GM23248 (cell line): ENCODE results near the gene CACNB4. TPM values are rescaled to one million over a fixed set of nuclear protein-coding genes. Genes with fewer than 3 reads are reported as not detected.

ENCODE experiments used
- DNase-seq: peaks from one replicate; pipeline ENCODE4 v3.0.0-alpha.2; 2015
- H2AFZ ChIP-seq: fragments of 200-600 bp; sonication (generic); 2 replicates; pipeline ENCODE4 v1.6.1; 2016; ENCODE audit warnings: antibody characterized with exemption
- H3F3A ChIP-seq: fragments of 200-600 bp; sonication (generic); 2 replicates; pipeline ENCODE4 v1.6.1; 2016; ENCODE audit warnings: mild to moderate bottlenecking, antibody characterized with exemption, mixed run types; ENCODE audit not compliant: insufficient read depth
- H3K27ac ChIP-seq: fragments of 200-600 bp; sonication (generic); 2 replicates; pipeline ENCODE4 v1.5.1; 2016; ENCODE audit warnings: mild to moderate bottlenecking
- H3K27me3 ChIP-seq: fragments of 200-600 bp; sonication (generic); replicated peaks from 2 replicates; pipeline ENCODE4 v1.6.1; 2016; ENCODE audit warnings: mild to moderate bottlenecking; ENCODE audit not compliant: insufficient read depth
- H3K36me3 ChIP-seq: fragments of 200-600 bp; sonication (generic); 2 replicates; pipeline ENCODE4 v1.6.1; 2016; ENCODE audit warnings: low read depth, mild to moderate bottlenecking
- H3K4me1 ChIP-seq: fragments of 200-600 bp; sonication (generic); 2 replicates; pipeline ENCODE4 v1.6.1; 2016; ENCODE audit warnings: mild to moderate bottlenecking; ENCODE audit not compliant: insufficient read depth
- H3K4me2 ChIP-seq: fragments of 200-600 bp; sonication (generic); one replicate; pipeline ENCODE4 v1.6.1; 2016; ENCODE audit warnings: mild to moderate bottlenecking; ENCODE audit not compliant: unreplicated experiment
- H3K4me3 ChIP-seq: fragments of 200-600 bp; sonication (generic); 2 replicates; pipeline ENCODE4 v1.5.1; 2016; ENCODE audit warnings: mild to moderate bottlenecking
- H3K79me2 ChIP-seq: fragments of 200-600 bp; sonication (generic); 2 replicates; pipeline ENCODE4 v1.6.1; 2016; ENCODE audit warnings: mild to moderate bottlenecking; ENCODE audit not compliant: insufficient read depth
- H3K9ac ChIP-seq: fragments of 200-600 bp; sonication (generic); 2 replicates; pipeline ENCODE4 v1.6.1; 2016; ENCODE audit warnings: mild to moderate bottlenecking
- H3K9me2 ChIP-seq: fragments of 200-600 bp; sonication (generic); 2 replicates; pipeline ENCODE4 v1.6.1; 2016; ENCODE audit warnings: mixed run types, mild to moderate bottlenecking, moderate library complexity; ENCODE audit not compliant: insufficient read depth
- H3K9me3 ChIP-seq: fragments of 200-600 bp; sonication (generic); one replicate; pipeline ENCODE4 v1.6.1; 2017; ENCODE audit warnings: low read depth
- H4K20me1 ChIP-seq: fragments of 200-600 bp; sonication (generic); 2 replicates; pipeline ENCODE4 v1.6.0; 2016; ENCODE audit not compliant: insufficient read depth
- EZH2 ChIP-seq: fragments of 200-600 bp; sonication (generic); IDR thresholded peaks from 2 replicates; pipeline ENCODE4 v1.6.1; 2018; ENCODE audit warnings: antibody characterized with exemption, mild to moderate bottlenecking; ENCODE audit not compliant: insufficient read depth, poor library complexity, severe bottlenecking
- EZH2phosphoT487 ChIP-seq: fragments of 200-600 bp; sonication (generic); IDR thresholded peaks from 2 replicates; pipeline ENCODE4 v1.6.1; 2018; ENCODE audit warnings: antibody characterized with exemption, moderate library complexity, mild to moderate bottlenecking, low read depth; ENCODE audit not compliant: insufficient read depth
- WGBS, 2 experiments: methylation state at CpG; one replicate each; pipeline ENCODE4 v1.1.6; 2015 to 2017; ENCODE audit warnings: low lambda C conversion rate in 2 of 2, low coverage in 1 of 2; ENCODE audit errors: missing lambda C conversion rate in 2 of 2; 5-methylcytosine and 5-hydroxymethylcytosine counted together
- in situ Hi-C: fragments of 300-500 bp; cut with MboI; formaldehyde crosslinking; loops from 2 replicates; pipeline ENCODE4 v1.15.0; 2020
- polyA plus RNA-seq: library from polyadenylated mRNA; unstranded; fragments of >200 nt; fragmentation: Nextera tagmentation; extraction: Ambion mirVana; gene quantifications from 2 replicates; pipeline ENCODE4 v1.2.1, GENCODE V29; 2016
- total RNA-seq: library from RNA; depleted of rRNA; stranded (reverse); fragments of >200 nt; shearing (Covaris generic); gene quantifications from 2 replicates; pipeline ENCODE4 v1.2.3, GENCODE V29; 2014

CACNB4 gene
- total and polyA plus RNA-seq, 2 experiments from 2014 or later, result 0.05 to 0.11 TPM

DNA sequence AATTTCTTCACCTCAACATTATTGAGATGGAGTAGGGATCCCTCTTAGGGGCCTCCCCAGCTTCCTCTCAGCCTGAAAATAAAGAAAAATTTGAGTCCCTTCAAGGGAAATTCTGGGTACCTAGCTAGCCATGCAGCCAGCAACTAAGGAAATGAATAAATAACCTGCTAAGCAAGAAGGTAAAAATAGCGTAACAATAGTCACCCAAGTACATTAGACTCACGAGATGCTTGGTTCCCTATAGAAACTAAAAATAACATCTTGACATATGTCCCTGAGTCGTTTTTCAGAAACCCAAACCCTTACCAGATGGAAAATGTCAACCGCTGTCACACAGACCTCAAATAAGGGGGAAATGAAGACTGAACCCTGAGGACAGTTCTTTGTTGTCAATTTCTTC lies 51.9 kb downstream of the CACNB4 start:
- Histone ChIP-seq H3K79me2 (no peaks in the 10 kb centered on the region), H3K9me3 (no peaks in the 10 kb centered on the region), H3K27ac (no peak overlapping the region), H3K4me2 (no peak overlapping the region), H3K4me1 (no peaks in the 10 kb centered on the region), H3K9me2 (no peaks in the 10 kb centered on the region), H3K9ac (no peak overlapping the region), H3K4me3 (no peak overlapping the region), H3F3A (no peaks in the 10 kb centered on the region), H4K20me1 (no peaks in the 10 kb centered on the region), H3K27me3 (peaks cover 81% of the 10 kb centered on the region), H3K36me3 (no peaks in the 10 kb centered on the region), H2AFZ (no peak overlapping the region)
- in situ Hi-C loops, result loop anchor here (10.0 to 25.0 kb wide), 2 partner anchors 118 to 590 kb away; no protein-coding TSS in a partner anchor
- no peak for DNase-seq
- WGBS, 2 experiments, result 66 to 72% methylated on average over 4 of the region's 4 CpGs
- no peak for TF ChIP-seq EZH2phosphoT487

DNA sequence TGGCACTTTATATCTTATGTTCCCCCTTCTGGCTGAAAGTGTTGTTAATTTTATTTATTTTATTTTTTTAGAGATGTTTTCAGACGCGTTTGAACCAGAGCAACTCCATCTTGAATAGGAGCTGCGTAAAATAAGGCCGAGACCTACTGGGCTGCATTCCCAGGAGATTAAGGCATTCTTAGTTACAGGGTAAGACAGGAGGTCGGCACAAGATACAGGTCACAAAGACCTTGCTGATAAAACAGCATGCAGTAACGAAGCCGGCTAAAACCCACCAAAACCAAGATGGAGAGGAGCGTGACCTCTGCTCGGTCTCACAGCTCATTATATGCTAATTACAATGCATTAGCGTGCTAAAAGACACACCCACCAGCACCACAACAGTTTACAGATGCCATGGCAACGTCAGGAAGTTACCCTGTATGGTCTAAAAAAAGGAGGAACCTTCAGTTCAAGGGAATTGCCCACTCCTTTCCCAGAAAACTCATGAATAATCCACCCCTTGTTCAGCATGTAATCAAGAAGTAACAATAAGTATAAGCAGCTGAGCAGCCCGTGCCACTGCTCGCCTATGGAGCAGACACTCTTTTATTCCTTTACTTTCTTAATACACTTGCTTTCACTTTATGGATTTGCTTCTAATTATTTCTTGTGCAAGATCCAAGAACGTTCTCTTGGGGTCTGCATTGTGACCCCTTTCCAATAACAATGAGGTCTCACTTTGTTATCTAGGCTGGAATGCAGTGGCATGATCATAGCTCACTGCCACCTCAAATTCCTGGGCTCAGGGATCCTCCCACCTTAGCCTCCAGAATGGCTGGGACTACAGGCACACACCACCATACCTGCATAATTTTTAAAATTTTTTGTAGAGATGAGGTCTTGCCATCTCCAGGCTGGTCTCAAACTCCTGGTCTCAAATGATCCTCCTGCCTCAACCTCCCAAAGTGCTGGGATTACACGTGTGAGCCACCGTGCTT lies 55.9 kb downstream of the CACNB4 start:
- no peaks in the 10 kb centered on the region for H3K4me1 ChIP-seq
- H3F3A ChIP-seq, result no peaks in the 10 kb centered on the region
- in situ Hi-C loops, result loop anchor here (10.0 to 25.0 kb wide), 2 partner anchors 122 to 594 kb away; no protein-coding TSS in a partner anchor
- WGBS, 2 experiments, result 49% methylated on average over 16 of the region's 16 CpGs
- H4K20me1 ChIP-seq, result no peaks in the 10 kb centered on the region
- DNase-seq, result no peak
- H3K4me2 ChIP-seq, result no peak overlapping the region
- no peaks in the 10 kb centered on the region for H3K36me3 ChIP-seq
- TF ChIP-seq EZH2phosphoT487, result no peak
- TF ChIP-seq EZH2, result no peak
- H3K4me3 ChIP-seq, result no peak overlapping the region
- no peaks in the 10 kb centered on the region for H3K79me2 ChIP-seq
- peaks cover 41% of the 10 kb centered on the region for H3K27me3 ChIP-seq
- no peaks in the 10 kb centered on the region for H3K9me2 ChIP-seq
- no peaks in the 10 kb centered on the region for H3K9me3 ChIP-seq
- no peak overlapping the region for H2AFZ ChIP-seq
- H3K9ac ChIP-seq, result no peak overlapping the region
- H3K27ac ChIP-seq, result no peak overlapping the region

DNA sequence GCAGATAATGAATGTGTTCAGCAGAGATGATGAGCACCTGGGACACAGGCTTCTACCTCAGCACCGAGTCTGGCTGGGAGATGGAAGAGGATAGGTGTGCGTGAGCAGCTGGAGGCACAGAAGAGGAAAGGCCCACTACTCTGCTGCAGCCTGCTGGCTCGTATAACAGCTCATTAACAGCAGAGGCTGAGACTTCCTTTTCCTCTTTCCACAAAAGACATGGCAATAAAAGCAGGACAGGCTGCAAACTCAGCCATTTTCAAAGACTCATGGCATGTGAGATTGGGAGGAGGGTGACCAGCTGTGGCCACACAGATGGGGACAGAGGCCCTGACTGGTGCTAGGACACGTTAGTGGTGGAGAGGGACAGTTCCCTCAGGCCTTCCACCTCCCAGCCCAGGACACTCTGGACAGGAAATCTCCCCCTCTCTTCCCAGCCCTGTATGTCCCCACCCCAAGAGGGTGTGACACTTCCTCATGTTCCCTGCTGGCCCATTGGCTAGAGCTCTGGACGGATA lies 60.3 kb downstream of the CACNB4 start:
- in situ Hi-C loops, result loop anchor here (25.0 kb wide), 1 partner anchor 599 kb away; no protein-coding TSS in a partner anchor
- WGBS, 2 experiments, result 76 to 77% methylated on average over 5 of the region's 5 CpGs
- no peaks in the 10 kb centered on the region for H3K9me2 ChIP-seq

DNA sequence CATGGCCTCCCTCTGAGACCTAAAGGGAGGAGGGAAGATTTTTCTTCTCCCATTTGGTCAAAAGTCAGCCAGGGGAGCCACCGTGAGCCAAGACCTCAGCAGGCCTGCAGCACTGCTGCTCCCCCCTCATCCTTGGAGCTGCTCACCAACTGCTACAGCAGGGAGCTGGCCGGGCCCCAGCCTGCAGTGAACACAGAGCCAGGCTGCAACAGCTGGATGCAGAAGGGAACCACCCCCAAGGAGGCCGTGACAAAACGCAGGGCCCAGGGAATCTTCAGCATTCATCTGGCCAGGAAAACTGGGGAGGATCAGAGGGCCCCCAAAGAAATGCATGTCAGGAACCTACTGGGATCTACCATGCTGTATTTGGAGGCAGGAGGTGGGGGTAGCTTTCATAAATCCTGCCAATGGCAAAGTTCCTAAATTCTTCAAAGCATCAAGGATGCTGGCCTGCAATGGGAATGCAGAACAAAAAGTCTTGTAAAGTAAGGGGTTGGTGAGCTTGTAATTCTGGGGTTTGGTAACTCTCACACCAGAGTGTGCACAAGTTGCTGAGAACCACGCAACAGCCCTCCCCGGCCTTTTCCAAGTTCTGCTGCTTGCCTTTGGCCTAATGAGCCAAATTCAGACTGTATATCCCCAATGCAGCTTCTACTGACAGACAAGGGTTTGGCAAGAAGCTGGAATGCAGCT lies 61.0 kb downstream of the CACNB4 start:
- no peak for TF ChIP-seq EZH2
- TF ChIP-seq EZH2phosphoT487, result no peak
- DNase-seq, result no peak
- H3K27ac ChIP-seq, result no peak overlapping the region
- no peaks in the 10 kb centered on the region for H3K36me3 ChIP-seq
- no peak overlapping the region for H3K4me2 ChIP-seq
- no peak overlapping the region for H3K4me3 ChIP-seq
- WGBS, 2 experiments, result 56 to 57% methylated on average over 6 of the region's 6 CpGs
- no peaks in the 10 kb centered on the region for H3K9me3 ChIP-seq
- in situ Hi-C loops, result loop anchor here (25.0 kb wide), 1 partner anchor 599 kb away; no protein-coding TSS in a partner anchor
- H4K20me1 ChIP-seq, result no peaks in the 10 kb centered on the region
- H3F3A ChIP-seq, result no peaks in the 10 kb centered on the region
- H3K9ac ChIP-seq, result no peak overlapping the region
- H3K79me2 ChIP-seq, result no peaks in the 10 kb centered on the region
- peaks cover 11% of the 10 kb centered on the region; the same call in 1 of the 2 replicates for H3K27me3 ChIP-seq
- no peak overlapping the region for H2AFZ ChIP-seq
- H3K4me1 ChIP-seq, result no peaks in the 10 kb centered on the region
- H3K9me2 ChIP-seq, result no peaks in the 10 kb centered on the region

More for the DNA sequence above, 60.3 kb downstream of the CACNB4 start:
- no peak overlapping the region for H3K27ac ChIP-seq
- no peaks in the 10 kb centered on the region for H4K20me1 ChIP-seq
- H3K79me2 ChIP-seq, result no peaks in the 10 kb centered on the region
- H3K9ac ChIP-seq, result no peak overlapping the region
- peaks cover 13% of the 10 kb centered on the region for H3K27me3 ChIP-seq
- no peak overlapping the region for H2AFZ ChIP-seq
- H3F3A ChIP-seq, result no peaks in the 10 kb centered on the region
- H3K4me2 ChIP-seq, result no peak overlapping the region
- no peaks in the 10 kb centered on the region for H3K4me1 ChIP-seq
- H3K4me3 ChIP-seq, result no peak overlapping the region
- no peak for TF ChIP-seq EZH2phosphoT487
- no peak for TF ChIP-seq EZH2
- no peak for DNase-seq
- no peaks in the 10 kb centered on the region for H3K9me3 ChIP-seq
- no peaks in the 10 kb centered on the region for H3K36me3 ChIP-seq
